Esophagus muscularis mucosa (tissue), 4 donors: ENCODE results near the gene DMXL2. TPM values are rescaled to one million over a fixed set of nuclear protein-coding genes. Genes with fewer than 3 reads are reported as not detected.
A peak's percentile ranks its signal among the peaks of the same experiment; 100 is the strongest.
"Not testable (repeated sequence)": the region's sequence is repeated elsewhere in the genome, so short reads cannot be mapped to it uniquely, and the experiment has no call there.

Experiments
- DNase-seq: peaks from one replicate; pipeline ENCODE4 v3.0.0-alpha.2; 2017; ENCODE audit errors: extremely low spot score
- H3K27ac ChIP-seq, 4 donors: fragments of 200-600 bp; sonication (generic); replicated peaks in 1 of 4; 1 replicate in 3 of 4; 2 replicates in 1 of 4; pipeline ENCODE4 v1.5.1; 2016 to 2019; ENCODE audit warnings: mild to moderate bottlenecking in 1 of 4
- H3K27me3 ChIP-seq, 4 donors: fragments of 200-600 bp; sonication (generic); one replicate each; pipeline versions ENCODE4 v1.5.1 to v1.6.0; 2016 to 2019
- H3K36me3 ChIP-seq, 4 donors: fragments of 200-600 bp; sonication (generic); one replicate each; pipeline ENCODE4 v1.5.1; 2016 to 2019
- H3K4me1 ChIP-seq, 4 donors: fragments of 200-600 bp; sonication (generic); one replicate each; pipeline ENCODE4 v1.5.1; 2016 to 2019
- H3K4me3 ChIP-seq, 4 donors: fragments of 200-600 bp; sonication (generic); 1 replicate in 2 of 4; 2 replicates in 2 of 4; pipeline ENCODE4 v1.5.1; 2016 to 2019; ENCODE audit warnings: mild to moderate bottlenecking in 4 of 4, moderate library complexity in 1 of 4
- H3K9me3 ChIP-seq, 4 donors: fragments of 200-600 bp; sonication (generic); 1 replicate in 3 of 4; 2 replicates in 1 of 4; pipeline ENCODE4 v1.5.1; 2016 to 2019
- CTCF ChIP-seq, 3 experiments: fragments of 200-600 bp in 2 of 3; fragments of 450-650 bp in 1 of 3; sonication (generic) in 2 of 3; IDR thresholded peaks; one replicate each; pipeline ENCODE4 v1.5.1; 2017 to 2019; ENCODE audit warnings: antibody characterized with exemption in 3 of 3, mild to moderate bottlenecking in 2 of 3, moderate library complexity in 1 of 3
- EP300 ChIP-seq: sonication (generic); formaldehyde crosslinking; IDR thresholded peaks from one replicate; pipeline ENCODE4 v1.6.1; 2017; ENCODE audit warnings: antibody characterized with exemption
- POLR2A ChIP-seq: fragments of 450-650 bp; IDR thresholded peaks from one replicate; pipeline ENCODE4 v1.6.1; 2017; ENCODE audit warnings: antibody characterized with exemption, moderate library complexity, mild to moderate bottlenecking, low read depth
- POLR2AphosphoS5 ChIP-seq, 2 donors: sonication (generic); formaldehyde crosslinking; IDR thresholded peaks; one replicate each; pipeline ENCODE4 v1.6.1; 2017; ENCODE audit warnings: antibody characterized with exemption in 2 of 2
- WGBS: methylation state at CpG from one replicate; pipeline ENCODE4 v1.1.5; 2018; 5-methylcytosine and 5-hydroxymethylcytosine counted together
- intact Hi-C: fragments of 100-400 bp; cut with DNase I; formaldehyde crosslinking; loops from one replicate; pipeline ENCODE4 v1.15.1; 2023
- total RNA-seq, 4 donors: library from RNA; depleted of rRNA; stranded (reverse); fragments of >200 nt; gene quantifications; one replicate each; pipeline versions ENCODE4 v1.1.0 to v1.2.1, GENCODE V29; 2016

Gene DMXL2
- total RNA-seq, 4 donors from 2014 or later, result 18.8 to 26.6 (median 19.3) TPM

DNA sequence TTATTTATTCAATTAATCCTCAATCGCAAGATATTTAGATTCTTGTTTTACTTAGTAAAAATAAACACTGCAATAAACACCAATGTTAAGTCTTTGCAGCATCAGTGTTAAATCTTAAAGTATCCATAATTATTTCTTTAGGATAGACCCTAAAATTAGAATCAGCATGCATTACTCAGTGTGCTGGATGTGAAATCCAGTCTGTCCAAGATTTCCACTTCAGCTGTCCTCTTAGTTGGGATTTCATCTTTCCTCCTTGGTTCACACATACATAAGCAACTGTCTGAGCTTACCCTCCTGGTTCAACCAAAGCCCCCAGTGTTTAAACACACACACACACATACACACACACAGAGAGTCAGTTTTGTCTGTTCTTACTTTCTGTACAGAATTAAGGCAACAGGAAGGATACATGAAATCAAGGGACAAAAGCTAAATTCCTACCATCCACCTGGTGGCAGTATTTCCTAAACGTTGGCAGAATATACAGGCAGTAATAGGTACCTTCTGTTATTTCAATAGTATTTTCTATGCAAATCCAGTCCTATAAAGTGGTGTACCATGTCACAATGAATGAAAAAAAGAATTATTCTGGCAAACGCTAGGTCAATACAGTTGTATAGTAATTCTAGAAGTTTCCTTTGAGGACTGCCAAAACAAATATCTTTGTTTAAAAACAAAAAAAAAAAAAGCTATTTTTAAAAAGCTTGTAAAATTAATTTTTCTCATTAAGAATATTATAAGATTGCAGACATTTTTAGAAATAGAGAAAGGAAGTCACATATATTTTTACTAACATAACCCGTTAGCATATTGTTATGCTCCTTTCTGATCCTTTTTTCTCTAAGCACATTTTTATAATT lies 27.3 kb upstream of the DMXL2 start:
- TF ChIP-seq EP300 (no peak), CTCF (IDR thresholded peaks at IDR 0.05) (peak; percentile 73 to 78 (median 77))
- H3K36me3 ChIP-seq, result no peaks in the 10 kb centered on the region
- H3K27me3 ChIP-seq, result no peaks in the 10 kb centered on the region
- no peak overlapping the region for H3K4me3 ChIP-seq
- H3K4me1 ChIP-seq, result no peaks in the 10 kb centered on the region
- 45% methylated on average over 4 of the region's 4 CpGs for WGBS
- H3K27ac ChIP-seq, result no peak overlapping the region
- intact Hi-C loops, result loop anchor here (1.0 kb wide), 1 partner anchor 126 kb away; no protein-coding TSS in a partner anchor
- DNase-seq, result no peak
- H3K9me3 ChIP-seq, result no peaks in the 10 kb centered on the region

DNA sequence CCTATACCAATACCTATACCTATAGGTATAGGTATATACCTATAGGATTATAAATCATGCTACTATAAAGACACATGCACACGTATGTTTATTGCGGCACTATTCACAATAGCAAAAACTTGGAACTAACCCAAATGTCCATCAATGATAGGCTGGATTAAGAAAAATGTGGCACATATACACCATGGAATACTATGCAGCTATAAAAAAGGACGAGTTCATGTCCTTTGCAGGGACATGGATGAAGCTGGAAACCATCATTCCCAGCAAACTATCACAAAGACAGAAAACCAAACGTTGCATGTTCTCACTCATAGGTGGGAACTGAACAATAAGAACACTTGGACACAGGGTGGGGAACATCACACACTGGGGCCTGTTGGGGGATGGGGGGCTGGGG lies 26.1 kb upstream of the DMXL2 start:
- H3K36me3 ChIP-seq, H3K27ac ChIP-seq, H3K27me3 ChIP-seq, DNase-seq, H3K9me3 ChIP-seq, H3K4me1 ChIP-seq, H3K4me3 ChIP-seq, intact Hi-C loops: not testable (repeated sequence)
- WGBS, result 82% methylated on average over 4 of the region's 4 CpGs

- H3K36me3 ChIP-seq, H3K27ac ChIP-seq, H3K9me3 ChIP-seq, DNase-seq, H3K27me3 ChIP-seq, H3K4me3 ChIP-seq, intact Hi-C loops, H3K4me1 ChIP-seq: not testable (repeated sequence)
- WGBS, result 69% methylated on average over 1 of the region's 1 CpG
Observed at GRCh38 chr15:51648101-51648500, 25.5 kb upstream of the DMXL2 start.

- TF ChIP-seq CTCF (IDR thresholded peaks at IDR 0.05), result no peak
- TF ChIP-seq POLR2AphosphoS5 (IDR thresholded peaks at IDR 0.05), result no peak
- TF ChIP-seq POLR2A, result no peak
- TF ChIP-seq EP300, result no peak
- DNase-seq, result no peak
- intact Hi-C loops, result no loop called here
Observed at GRCh38 chr15:51647128-51647562, 24.6 kb upstream of the DMXL2 start.

GRCh38 chr15:51642696-51643095 lies 20.1 kb upstream of the DMXL2 start:
- H3K27me3 ChIP-seq, result no peaks in the 10 kb centered on the region
- intact Hi-C loops, result no loop called here
- no peaks in the 10 kb centered on the region for H3K4me1 ChIP-seq
- no peaks in the 10 kb centered on the region for H3K9me3 ChIP-seq
- WGBS, result 39% methylated on average over 1 of the region's 1 CpG
- TF ChIP-seq POLR2AphosphoS5 (IDR thresholded peaks at IDR 0.05), result no peak
- TF ChIP-seq CTCF (IDR thresholded peaks at IDR 0.05), result no peak
- no peak for TF ChIP-seq POLR2A
- TF ChIP-seq EP300, result no peak
- H3K4me3 ChIP-seq, result no peak overlapping the region
- DNase-seq, result no peak
- H3K27ac ChIP-seq, result no peak overlapping the region
- no peaks in the 10 kb centered on the region for H3K36me3 ChIP-seq

More at GRCh38 chr15:51647128-51647562, 24.6 kb upstream of the DMXL2 start:
- Histone ChIP-seq H3K9me3 (no peaks in the 10 kb centered on the region), H3K4me3 (no peak overlapping the region), H3K27me3 (no peaks in the 10 kb centered on the region), H3K36me3 (no peaks in the 10 kb centered on the region), H3K4me1 (no peaks in the 10 kb centered on the region), H3K27ac (no peak overlapping the region)
- WGBS, result 54% methylated on average over 3 of the region's 3 CpGs
